ENCODE measurements around the gene FAM50A.

GRCh38 chrX:154402622-154403127, 41.3 kb upstream of the FAM50A start:
- TF ChIP-seq, protein P1, sequence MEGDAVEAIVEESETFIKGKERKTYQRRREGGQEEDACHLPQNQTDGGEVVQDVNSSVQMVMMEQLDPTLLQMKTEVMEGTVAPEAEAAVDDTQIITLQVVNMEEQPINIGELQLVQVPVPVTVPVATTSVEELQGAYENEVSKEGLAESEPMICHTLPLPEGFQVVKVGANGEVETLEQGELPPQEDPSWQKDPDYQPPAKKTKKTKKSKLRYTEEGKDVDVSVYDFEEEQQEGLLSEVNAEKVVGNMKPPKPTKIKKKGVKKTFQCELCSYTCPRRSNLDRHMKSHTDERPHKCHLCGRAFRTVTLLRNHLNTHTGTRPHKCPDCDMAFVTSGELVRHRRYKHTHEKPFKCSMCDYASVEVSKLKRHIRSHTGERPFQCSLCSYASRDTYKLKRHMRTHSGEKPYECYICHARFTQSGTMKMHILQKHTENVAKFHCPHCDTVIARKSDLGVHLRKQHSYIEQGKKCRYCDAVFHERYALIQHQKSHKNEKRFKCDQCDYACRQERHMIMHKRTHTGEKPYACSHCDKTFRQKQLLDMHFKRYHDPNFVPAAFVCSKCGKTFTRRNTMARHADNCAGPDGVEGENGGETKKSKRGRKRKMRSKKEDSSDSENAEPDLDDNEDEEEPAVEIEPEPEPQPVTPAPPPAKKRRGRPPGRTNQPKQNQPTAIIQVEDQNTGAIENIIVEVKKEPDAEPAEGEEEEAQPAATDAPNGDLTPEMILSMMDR (IDR thresholded peaks at IDR 0.05): no peak
- no peak for TF ChIP-seq POLR2A (IDR thresholded peaks at IDR 0.05)

All from heart left ventricle (tissue), 13 donors.